Inflammatory macrophage treated with lipopolysaccharide for 4 hours (primary cell): Measurements from ENCODE around the gene DLGAP4.

Experiments
- DNase-seq: peaks from one replicate; pipeline ENCODE4 v3.0.0-alpha.2; 2020

DLGAP4 gene

GRCh38 chr20:36421641-36422040 is 115.5 kb downstream of the DLGAP4 start:
- no peak for DNase-seq

- no peak for DNase-seq
Measured at GRCh38 chr20:36424314-36424713, 118.2 kb downstream of the DLGAP4 start.

DNA sequence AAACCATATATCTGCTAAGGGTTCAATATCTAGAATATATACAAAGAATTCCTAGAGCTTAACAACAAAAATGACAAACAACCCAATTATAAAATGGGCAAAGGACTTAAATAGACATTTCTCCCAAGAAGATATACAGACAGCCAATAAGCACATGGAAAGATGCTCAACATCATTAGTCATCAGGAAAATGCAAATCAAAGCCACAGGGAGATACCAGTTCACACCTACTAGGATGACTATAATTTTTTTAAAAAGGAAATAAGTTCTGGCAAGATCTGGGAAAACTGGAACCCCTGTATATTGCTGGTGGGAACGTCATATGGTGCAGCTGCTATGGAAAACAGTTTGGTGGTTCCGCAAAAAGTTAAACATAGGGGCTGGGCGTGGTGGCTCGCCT is 119.0 kb downstream of the DLGAP4 start:
- no peak for DNase-seq

DNA sequence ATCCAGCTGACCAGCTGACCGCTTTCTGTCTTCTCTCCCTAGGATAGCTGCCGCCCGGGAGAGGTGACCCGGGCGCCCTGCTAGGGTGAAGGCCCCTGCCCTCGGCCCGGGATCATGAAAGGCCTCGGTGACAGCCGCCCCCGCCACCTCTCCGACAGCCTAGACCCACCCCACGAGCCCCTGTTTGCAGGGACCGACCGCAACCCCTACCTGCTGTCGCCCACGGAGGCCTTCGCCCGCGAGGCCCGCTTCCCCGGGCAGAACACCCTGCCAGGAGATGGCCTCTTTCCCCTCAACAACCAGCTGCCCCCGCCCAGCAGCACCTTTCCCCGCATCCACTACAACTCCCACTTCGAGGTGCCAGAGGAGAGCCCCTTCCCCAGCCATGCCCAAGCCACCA is 125.5 kb downstream of the DLGAP4 start:
- DNase-seq = no peak

GRCh38 chr20:36432096-36432495 is 126.0 kb downstream of the DLGAP4 start:
- no peak for DNase-seq

DNA sequence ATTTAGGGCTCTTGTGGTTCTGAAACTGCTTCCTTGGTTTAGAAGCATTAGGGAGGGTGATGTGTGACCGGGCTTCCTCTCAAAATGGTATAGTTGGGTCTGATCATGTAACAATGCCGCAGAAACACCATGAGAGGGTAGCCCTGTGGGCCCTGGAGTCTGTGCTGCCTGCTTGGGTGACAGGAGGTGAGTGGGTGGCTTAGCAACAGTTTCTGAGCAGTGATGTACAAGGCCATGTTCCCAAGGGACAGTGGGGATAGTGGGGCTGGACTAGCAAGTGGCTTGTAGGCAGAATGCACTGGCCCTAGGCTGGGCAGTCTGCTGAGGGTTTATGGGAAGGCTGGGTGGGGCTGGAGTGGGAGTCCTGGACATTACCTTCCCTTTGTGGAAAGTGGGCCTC is 128.2 kb downstream of the DLGAP4 start:
- DNase-seq = no peak

DNA sequence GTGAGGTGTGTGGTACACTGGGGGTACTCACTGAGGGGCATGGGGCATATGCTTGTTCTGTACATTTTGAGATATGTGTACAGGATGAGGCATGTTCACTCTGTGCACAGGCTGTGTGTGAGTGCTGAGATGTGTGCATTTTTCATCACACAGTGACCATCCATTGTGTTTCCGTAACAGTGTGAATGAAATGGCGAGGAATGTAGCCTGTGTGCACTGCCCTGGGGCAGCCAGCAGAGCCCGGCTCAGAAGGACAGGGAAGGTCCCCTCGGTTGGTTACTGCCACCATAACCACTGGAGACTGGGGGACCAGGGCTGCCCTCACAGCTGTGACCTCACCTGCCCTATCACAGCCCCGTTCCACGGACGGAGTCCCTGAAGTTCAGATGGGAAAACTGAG is 129.0 kb downstream of the DLGAP4 start:
- no peak for DNase-seq

GRCh38 chr20:36435592-36436541 is 129.7 kb downstream of the DLGAP4 start:
- DNase-seq = peak; percentile 83

DNA sequence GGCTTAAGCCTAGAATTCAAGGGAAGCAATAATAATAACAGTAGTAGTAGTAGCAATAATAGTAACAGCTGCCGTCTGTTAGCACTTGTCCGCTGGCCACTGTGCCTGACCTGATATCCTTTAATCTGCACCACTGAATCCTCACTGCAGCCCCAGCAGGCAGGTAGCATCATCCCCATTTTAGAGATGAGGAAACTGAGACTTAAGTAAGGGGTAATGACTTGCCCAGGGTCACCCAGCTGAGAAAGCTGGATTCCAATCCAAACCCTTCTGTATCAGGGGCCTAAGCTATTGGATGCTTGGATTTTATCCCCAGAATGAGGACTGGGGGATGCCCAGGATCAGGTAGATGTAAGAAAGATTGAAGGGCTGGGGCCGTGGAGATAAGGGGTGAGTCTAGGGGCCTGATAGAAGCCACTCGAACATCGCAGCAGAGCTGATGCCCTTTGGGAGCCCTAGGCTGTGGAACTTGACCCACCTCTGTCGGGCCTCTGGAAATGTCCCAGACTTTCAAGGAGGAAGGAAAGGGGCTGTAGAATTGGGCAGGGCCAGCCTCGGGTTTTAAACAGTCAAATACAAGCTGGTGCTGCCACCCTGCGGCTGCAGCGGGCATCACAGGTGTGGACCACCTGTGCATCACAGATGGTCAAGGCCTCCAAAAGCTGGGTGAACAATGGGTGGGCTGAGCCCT is 133.0 kb downstream of the DLGAP4 start:
- DNase-seq = peak; percentile 55

- DNase-seq = no peak
Measured at GRCh38 chr20:36439731-36440072, 133.6 kb downstream of the DLGAP4 start.

GRCh38 chr20:36440370-36441026 is 134.4 kb downstream of the DLGAP4 start:
- no peak for DNase-seq

DNA sequence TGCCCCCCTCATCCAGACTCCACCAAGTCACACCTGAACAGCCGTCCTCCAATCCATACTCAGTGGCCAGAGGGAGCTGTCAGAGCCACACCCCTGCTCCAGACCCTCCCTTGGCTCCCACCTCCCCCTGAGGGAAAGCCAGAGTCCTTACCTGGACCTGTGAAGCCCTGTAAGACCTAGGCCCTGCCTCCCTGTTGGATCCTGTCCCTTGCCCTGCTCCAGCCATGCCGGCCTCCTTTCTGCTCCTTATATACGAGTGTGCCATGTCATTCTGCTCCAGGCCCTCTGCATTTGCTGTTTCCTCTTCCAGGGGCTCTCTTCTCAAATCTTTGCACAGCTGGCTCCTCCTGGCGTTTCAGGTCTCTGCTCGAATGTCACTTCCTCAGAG is 134.9 kb downstream of the DLGAP4 start:
- no peak for DNase-seq

DNA sequence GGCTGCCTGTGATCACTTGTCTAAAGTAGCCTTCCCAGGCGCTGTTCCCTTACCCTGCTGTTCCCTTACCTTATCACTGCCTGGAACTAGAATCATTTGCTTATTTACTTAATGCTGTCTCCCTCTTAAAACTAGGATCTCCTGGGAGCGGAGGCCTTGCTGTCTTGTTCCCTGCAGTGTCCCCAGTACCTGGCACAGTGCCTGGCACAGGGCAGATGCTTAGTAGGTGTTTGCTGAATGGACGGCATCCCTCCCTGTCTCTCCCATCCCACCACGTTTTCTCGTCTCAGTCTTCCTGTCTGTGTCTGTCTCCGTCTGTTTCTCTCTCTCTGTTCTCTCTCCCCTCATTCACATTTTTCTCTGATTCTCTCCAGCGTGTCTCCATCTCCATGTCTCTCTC is 135.3 kb downstream of the DLGAP4 start:
- no peak for DNase-seq

DNA sequence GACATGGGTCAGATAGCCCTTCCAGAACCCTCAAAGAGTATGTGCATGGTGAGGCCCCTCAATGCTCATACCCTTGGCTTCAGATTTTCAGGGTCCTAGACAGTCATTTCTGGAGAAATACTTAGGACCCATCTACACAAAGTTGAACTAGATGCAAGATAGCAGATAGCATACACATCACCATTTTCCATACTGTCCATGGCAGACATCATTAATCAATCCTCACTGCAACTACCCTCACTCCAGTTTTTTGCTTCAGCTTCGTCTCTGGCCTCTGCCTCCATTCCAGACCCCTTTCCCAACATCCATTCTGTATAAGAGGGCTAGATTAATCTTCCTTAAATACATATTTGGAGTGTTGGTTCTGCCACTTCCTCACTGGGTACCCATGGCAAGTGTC is 139.7 kb downstream of the DLGAP4 start:
- no peak for DNase-seq

GRCh38 chr20:36446557-36446956 is 140.4 kb downstream of the DLGAP4 start:
- DNase-seq = no peak

GRCh38 chr20:36447101-36447500 is 141.0 kb downstream of the DLGAP4 start:
- no peak for DNase-seq

DNA sequence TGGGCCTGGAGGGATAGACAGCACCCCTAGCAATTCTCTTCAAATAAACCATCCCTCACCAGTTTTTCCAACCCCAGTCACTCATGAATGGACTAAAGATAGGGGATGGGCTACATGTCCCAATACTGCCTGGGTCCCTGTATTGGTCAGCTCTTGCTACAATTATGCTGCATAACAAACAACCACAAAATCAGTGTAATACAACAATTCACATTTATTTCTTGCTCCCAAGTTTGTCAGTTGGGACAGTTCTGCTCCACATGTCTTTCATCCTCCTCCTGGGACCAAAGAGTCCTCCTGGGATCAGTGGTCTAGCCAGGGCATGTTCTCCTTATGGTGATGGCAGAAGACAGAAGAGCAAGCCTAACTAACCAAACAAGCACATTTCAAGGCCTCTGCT is 143.5 kb downstream of the DLGAP4 start:
- no peak for DNase-seq

DNA sequence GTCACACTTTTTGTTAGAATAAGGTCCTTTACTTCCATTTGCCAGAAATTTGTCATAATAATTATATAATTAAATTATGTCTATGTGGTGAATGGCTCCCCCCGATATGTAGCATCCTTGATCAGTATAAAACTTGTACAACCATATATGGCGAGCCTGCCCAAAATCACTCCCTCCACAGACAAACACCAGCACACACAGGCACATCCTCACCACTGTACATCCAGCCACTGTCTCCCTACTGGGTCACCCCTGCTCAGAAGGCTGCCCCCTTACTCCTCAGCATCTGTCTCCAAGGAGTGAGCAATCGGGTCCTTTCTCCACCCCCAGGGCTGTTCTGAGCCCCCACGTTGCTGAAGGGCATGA is 148.2 kb downstream of the DLGAP4 start:
- no peak for DNase-seq

DNA sequence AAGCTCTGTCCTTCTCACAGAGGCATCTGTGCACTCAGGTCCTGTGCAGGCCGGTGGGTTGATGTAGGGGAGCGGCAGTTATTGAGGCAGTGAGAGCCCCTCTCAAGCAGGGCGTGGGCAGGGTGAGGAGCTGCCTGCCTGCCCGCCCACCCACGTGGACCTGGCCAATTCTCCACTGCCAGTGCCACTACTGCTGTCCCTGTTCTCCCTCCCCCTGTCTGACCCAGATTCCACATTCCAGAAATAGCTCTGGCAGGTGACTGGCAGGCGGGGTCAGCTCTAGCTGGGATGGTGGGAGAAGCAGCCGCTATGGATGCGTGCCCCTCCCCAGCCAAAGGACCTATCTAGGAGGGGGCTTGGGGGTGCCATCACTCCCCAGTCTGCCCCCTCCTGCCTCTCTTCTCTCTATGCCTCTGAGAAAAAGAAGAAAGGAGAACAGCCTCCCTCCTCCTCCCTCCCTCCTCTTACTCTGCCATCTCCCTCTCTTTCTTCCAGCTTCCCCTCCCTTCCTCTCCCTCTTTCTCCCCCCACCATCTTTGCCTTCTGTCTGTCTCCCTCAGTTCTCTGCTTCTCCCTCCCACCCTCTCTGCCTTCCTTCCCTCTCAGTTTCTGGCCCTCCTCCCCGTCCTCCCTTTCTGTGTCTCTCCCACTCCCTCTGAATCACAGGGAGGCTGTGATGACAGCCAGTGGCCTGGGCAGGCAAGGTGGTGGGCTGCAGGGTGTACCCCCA is 148.7 kb downstream of the DLGAP4 start:
- no peak for DNase-seq

GRCh38 chr20:36455972-36456625 is 150.0 kb downstream of the DLGAP4 start:
- no peak for DNase-seq

DNA sequence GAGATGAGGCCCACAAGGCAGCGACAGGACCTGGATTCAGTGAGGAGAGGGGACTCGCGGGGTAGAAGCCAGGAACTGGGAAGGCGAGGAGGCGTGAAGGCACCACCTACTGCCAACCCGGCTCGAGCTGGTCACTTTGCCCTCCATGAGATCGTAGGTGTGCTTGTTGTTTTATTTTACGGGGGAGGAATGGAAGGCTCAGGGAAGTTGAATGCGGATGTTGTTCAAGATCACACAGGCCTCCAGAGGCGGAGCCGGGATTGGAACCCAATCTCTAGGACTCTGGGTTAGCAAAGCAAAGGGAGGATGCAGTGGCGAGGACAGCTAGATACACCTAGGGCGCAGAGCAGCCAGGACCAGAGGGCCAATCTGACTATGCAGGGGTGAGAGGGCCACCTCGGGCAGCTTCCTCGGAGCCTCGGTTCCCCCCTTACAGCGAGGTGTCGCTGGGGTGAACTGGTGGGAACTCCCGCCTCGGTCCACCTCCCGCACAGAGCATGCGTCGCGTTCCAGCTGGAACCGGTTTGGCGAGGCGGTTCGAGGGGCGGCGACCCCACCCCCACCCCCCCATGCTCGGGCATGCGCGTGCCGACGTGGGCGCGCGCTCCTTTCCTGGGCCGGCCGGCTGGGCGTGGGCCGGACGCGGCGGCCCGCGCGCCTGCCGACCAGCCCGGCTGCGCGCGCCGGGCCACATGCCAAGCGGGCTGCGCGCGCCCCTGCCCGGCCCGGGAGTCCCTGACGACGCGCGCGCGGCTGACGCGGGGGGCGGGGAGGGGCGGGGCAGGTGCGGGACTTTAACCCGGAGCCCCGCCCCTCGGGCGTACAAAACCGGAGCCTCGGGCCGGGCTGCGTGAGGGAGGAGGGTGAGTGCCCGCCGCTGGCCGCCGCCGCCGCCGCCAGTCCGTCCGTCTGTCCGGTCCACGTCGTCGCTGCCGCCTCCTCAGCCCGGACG is 154.8 kb downstream of the DLGAP4 start:
- DNase-seq = peak; percentile 93
